Measurements from ENCODE around the gene SHOX.

DNA sequence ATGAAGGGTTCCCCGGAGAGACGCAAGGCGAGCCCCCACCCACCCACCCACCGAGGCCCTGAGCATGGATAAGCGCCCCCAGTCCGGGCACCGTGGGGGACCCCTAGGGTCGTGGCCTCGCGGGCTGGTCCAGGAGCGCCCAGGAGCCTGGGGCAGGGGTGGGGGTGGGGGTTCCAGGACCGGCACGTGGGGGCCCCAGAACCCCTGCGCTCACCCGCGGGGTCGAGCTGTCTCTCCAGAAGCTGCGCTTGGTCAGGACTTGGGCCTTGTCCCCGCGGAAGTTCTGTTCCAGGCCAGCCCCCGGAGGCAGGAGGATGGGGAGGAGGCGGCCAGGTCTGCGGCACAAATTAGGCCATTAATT is 11.2 kb upstream of the SHOX start:
- TF ChIP-seq, protein P1, sequence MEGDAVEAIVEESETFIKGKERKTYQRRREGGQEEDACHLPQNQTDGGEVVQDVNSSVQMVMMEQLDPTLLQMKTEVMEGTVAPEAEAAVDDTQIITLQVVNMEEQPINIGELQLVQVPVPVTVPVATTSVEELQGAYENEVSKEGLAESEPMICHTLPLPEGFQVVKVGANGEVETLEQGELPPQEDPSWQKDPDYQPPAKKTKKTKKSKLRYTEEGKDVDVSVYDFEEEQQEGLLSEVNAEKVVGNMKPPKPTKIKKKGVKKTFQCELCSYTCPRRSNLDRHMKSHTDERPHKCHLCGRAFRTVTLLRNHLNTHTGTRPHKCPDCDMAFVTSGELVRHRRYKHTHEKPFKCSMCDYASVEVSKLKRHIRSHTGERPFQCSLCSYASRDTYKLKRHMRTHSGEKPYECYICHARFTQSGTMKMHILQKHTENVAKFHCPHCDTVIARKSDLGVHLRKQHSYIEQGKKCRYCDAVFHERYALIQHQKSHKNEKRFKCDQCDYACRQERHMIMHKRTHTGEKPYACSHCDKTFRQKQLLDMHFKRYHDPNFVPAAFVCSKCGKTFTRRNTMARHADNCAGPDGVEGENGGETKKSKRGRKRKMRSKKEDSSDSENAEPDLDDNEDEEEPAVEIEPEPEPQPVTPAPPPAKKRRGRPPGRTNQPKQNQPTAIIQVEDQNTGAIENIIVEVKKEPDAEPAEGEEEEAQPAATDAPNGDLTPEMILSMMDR (IDR thresholded peaks at IDR 0.05 in 2 of 3, conservative IDR thresholded peaks at IDR 0.05 in 1 of 3; ENCODE audit: borderline replicate concordance in 1 of 3, insufficient read depth in 1 of 3, low read depth in 2 of 3, low read length in 2 of 3) = no peak
- TF ChIP-seq POLR2AphosphoS5 (IDR thresholded peaks at IDR 0.05; ENCODE audit: low read depth, low read length) = no peak
- no peak for TF ChIP-seq EZH2 (IDR thresholded peaks at IDR 0.05)
- TF ChIP-seq JUND (IDR thresholded peaks at IDR 0.05) = no peak
